Activated naive CD4-positive, alpha-beta T cell treated with anti-CD3 and anti-CD28 coated beads, Interleukin-2, amount 50 U/mL, for 72 hours (primary cell): Measurements from ENCODE around the gene ORC3. TPM values are rescaled to one million over a fixed set of nuclear protein-coding genes. Genes with fewer than 3 reads are reported as not detected.
"Not testable (repeated sequence)": the region's sequence is repeated elsewhere in the genome, so short reads cannot be mapped to it uniquely, and the experiment has no call there.

ENCODE experiments used
- ATAC-seq, 2 donors: fragments of 150-1000 bp; cut with Tn5 transposase; 2 replicates each; pipeline ENCODE4 v1.10.0; 2021; ENCODE audit warnings: mild to moderate bottlenecking in 2 of 2, moderate library complexity in 2 of 2
- DNase-seq, 2 donors: peaks; one replicate each; pipeline ENCODE4 v3.0.0; 2021 to 2022; ENCODE audit warnings: low spot score in 2 of 2
- H3K27ac Mint-ChIP-seq, 2 donors: one replicate each; pipeline ENCODE4 v1.8.0; 2022; ENCODE audit warnings: mild to moderate bottlenecking in 2 of 2, mixed read lengths in 2 of 2
- H3K36me3 Mint-ChIP-seq, 2 donors: one replicate each; pipeline ENCODE4 v1.8.0; 2022; ENCODE audit warnings: mixed read lengths in 2 of 2
- H3K9me3 Mint-ChIP-seq, 2 donors: one replicate each; pipeline ENCODE4 v1.8.0; 2022; ENCODE audit warnings: mixed read lengths in 2 of 2
- total RNA-seq, 2 donors: library from RNA; stranded (reverse); gene quantifications; one replicate each; pipeline ENCODE4 v1.2.3, GENCODE V29; 2022

ORC3 gene
- total RNA-seq, 2 donors from 2014 or later = 41.6 to 42.5 TPM

- Mint-ChIP-seq H3K36me3 (peaks cover 0 to 42% of the 10 kb centered on the region in 2 donors), H3K9me3 (no peaks in the 10 kb centered on the region), H3K27ac (peak overlapping the region in 1 of 2 donors; percentile 9)
- no peak for DNase-seq
- no peak for ATAC-seq
Measured at GRCh38 chr6:87669051-87669450, 79.1 kb downstream of the ORC3 start.

GRCh38 chr6:87670707-87671106 is 80.8 kb downstream of the ORC3 start:
- DNase-seq (no peak), ATAC-seq (peak in 1 of 2 donors; percentile 13)
- peaks cover 0 to 44% of the 10 kb centered on the region in 2 donors for H3K36me3 Mint-ChIP-seq
- peak overlapping the region; percentile 38 to 83 for H3K27ac Mint-ChIP-seq
- H3K9me3 Mint-ChIP-seq = no peaks in the 10 kb centered on the region

DNA sequence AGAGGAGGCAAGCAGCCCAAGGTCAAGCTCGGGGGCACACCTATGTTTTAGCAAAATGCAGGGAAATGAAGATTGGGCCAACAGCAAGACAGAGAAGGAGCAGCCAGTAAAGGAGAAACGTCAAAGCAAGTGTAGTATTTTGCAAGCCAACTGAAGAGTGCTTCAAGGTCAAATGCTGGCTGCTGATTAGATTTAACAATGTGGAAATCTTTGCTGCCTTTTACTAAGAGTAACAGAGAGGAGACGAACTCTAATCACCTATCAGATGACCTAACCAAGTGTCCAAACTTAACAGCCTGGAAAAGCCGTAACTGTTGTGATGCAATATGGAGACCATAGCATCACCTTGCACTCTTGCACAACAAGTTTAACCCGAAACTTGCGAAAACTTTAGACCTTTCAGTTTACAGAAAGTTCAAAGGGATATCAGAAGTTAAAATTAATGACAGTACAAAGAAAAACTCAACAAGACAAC is 81.7 kb downstream of the ORC3 start:
- Mint-ChIP-seq H3K27ac (peak overlapping the region in 1 of 2 donors; percentile 4), H3K36me3 (peaks cover 0 to 47% of the 10 kb centered on the region in 2 donors), H3K9me3 (no peaks in the 10 kb centered on the region)
- ATAC-seq = no peak
- DNase-seq = no peak

DNA sequence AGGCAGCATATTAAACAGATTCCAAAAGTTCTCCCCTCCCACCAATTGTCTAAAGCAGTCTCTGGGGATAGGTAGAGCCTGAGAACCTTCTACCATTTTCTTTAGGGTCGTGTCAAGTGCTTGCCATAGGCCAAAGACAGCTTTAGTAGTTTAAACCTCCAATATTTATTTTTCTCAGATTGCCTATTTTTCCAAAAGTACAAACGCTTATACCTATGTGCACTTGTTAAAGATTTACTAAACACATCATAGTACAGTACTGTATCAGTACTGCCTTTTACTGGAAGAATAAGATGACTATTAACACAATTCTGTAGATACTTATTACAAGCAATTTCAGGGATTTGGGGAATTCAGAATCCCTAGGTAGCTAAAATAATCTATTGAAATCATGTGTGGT is 82.7 kb downstream of the ORC3 start:
- peak overlapping the region in 1 of 2 donors; percentile 26 for H3K27ac Mint-ChIP-seq
- peaks cover under 1 to 42% of the 10 kb centered on the region in 2 donors for H3K36me3 Mint-ChIP-seq
- no peak for DNase-seq
- H3K9me3 Mint-ChIP-seq = no peaks in the 10 kb centered on the region
- no peak for ATAC-seq

GRCh38 chr6:87673237-87673636 is 83.3 kb downstream of the ORC3 start:
- Mint-ChIP-seq H3K27ac (no peak overlapping the region), H3K36me3 (peaks cover 4 to 45% of the 10 kb centered on the region in 2 donors), H3K9me3 (no peaks in the 10 kb centered on the region)
- DNase-seq = no peak
- ATAC-seq = no peak

DNA sequence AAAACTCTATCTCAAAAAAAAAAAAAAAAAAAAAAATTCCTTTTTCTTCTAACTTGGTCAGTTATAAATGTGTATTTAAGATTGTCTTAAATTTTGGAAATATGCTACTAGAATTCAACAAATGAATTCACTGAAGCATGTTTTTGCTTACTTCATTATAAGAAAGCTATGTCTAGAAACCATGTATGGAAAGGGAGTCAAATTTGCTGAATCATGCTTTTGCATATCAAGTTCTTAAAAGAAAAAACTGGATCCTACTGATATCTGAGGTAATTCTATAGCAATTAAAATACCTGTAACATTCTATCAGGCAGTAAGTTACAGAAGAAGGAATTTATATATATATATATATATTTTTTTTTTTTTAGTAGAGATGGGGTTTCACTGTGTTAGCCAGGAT is 84.4 kb downstream of the ORC3 start:
- ATAC-seq (no peak), DNase-seq (no peak)
- peaks cover 4 to 45% of the 10 kb centered on the region in 2 donors for H3K36me3 Mint-ChIP-seq
- no peak overlapping the region for H3K27ac Mint-ChIP-seq
- no peaks in the 10 kb centered on the region for H3K9me3 Mint-ChIP-seq

DNA sequence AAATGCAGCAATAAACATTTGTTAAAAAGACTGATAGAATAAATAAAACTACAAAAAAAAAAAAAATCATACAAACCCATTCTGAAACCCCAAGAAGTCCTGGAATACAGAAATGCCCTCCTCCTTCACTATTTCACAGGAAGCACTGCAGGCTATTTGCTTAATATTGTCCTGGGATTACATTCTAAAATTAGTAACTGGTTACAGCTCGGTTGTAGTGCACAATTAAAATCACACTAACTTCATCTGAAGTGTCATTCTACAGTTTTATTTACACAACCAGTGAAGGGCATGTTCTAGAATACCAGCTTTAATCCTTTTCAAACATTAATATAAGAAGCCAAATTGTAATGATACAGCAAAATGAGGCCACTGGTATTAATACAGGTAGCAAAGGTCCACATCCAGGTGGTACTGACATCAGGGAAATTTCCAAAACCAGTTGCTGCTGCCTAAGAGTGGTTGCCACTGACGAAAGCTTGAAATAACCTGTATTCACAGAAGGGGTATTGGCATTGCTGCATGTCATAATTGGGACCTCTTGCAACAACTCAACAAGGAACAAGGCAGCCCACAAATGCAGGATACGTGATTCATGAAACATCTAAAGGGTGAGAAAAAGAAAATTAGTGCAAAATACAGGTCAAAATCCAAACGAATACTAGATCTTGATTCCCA is 85.2 kb downstream of the ORC3 start:
- no peak overlapping the region for H3K27ac Mint-ChIP-seq
- peaks cover 4 to 44% of the 10 kb centered on the region in 2 donors for H3K36me3 Mint-ChIP-seq
- no peaks in the 10 kb centered on the region for H3K9me3 Mint-ChIP-seq
- ATAC-seq (no peak), DNase-seq (no peak)

- peaks cover 4 to 23% of the 10 kb centered on the region in 2 donors for H3K36me3 Mint-ChIP-seq
- H3K27ac Mint-ChIP-seq = peak overlapping the region in 1 of 2 donors; percentile 44
- no peaks in the 10 kb centered on the region for H3K9me3 Mint-ChIP-seq
- DNase-seq = no peak
- peak; percentile 82 to 90 for ATAC-seq
Measured at GRCh38 chr6:87682310-87682709, 92.4 kb downstream of the ORC3 start.

DNA sequence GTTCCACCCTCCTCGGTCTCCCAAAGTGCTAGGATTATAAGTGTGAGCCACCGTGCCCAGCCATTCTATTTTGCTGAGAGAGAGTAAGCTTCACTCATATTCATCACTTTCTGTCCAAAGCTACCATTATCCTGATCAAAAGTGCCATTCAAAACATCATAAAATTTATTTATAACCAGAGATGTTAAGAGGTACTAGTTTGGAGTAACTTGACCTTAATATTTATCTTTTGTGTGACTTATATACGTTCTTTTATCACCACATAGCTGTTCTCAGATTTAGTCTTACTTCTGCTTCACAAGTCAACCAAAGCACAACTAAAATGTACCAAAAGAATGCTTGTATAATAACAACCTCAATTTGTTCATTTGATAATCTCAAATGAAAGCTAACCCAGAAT is 94.0 kb downstream of the ORC3 start:
- DNase-seq (no peak), ATAC-seq (no peak)
- Mint-ChIP-seq H3K9me3 (no peaks in the 10 kb centered on the region), H3K36me3 (peaks cover 0 to 15% of the 10 kb centered on the region in 2 donors), H3K27ac (no peak overlapping the region)

DNA sequence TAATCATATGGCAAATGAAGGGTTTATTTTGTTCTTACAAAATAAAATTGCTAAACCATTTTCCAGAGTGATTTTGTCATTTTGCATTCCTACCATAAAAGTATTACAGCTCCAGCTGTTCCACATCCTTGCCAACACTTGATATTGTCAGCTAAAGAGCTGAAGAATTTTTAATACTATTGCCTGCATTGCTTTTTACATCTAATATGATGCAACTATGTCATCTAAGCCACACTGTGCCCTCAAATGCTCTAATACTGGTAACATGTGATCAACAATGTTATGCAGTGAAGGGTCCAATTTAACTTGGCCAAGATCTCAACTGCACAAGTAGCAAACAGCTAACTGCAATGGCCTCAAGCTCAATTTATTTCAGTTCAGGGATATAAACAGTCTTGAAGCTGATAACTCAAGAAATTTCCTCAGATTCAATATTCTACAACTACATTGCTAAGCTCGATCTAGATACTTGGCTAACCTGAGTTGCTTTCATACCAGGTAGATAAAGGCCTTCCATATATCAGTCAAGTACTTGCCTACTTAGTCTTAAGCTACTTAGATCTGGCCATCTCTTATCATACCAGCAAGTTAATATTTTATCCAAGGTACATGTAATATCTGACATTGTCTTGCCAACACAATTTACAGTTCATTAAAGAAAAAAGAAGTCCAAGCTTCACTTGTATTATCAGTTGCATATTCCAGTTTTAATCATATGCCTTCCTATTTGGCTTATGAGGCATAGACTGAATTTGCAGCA is 95.1 kb downstream of the ORC3 start:
- Mint-ChIP-seq H3K36me3 (peaks cover 0 to 9% of the 10 kb centered on the region in 2 donors), H3K9me3 (no peaks in the 10 kb centered on the region), H3K27ac (no peak overlapping the region)
- ATAC-seq = no peak
- DNase-seq = no peak

DNA sequence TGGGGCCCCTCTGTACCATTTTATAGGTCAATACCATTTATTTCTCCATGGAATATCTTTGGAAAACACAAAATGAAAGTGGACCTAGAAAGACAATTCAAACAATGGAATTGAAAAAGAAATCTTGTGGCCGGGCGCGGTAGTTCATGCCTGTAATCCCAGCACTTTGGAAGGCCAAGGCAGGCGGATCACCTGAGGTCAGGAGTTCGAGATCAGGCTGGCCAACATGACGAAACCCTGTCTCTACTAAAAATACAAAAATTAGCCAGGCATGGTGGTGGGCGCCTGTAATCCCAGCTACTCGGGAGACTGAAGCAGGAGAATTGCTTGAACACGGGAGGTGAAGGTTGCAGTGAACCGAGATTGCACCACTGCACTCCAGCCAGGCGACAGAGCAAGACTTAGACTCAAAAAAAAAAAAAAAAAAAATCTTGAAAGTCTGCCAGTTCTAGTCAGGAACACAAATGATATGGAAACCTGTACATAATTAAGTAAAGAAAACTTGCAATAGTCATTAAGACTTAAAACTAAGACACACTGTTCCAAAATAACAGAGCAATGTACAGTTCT is 96.8 kb downstream of the ORC3 start:
- H3K27ac Mint-ChIP-seq, H3K9me3 Mint-ChIP-seq, ATAC-seq, DNase-seq, H3K36me3 Mint-ChIP-seq: not testable (repeated sequence)

DNA sequence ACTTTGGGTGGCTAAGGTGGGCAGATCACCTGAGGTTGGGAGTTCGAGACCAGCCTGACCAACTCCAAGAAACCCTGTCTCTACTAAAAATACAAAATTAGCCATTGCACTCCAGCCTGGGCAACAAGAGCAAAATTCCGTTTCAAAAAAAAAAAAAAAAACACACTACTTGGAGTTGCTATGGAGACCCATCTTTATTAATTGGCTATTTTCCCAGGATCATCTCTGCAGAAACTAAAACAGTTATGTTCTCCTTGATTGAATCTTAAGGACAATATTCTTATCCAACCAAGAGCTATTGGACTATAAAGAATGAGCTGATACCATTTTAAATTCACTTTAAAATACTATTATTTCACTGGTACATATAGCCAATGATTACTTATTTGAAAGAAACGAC is 97.4 kb downstream of the ORC3 start:
- ATAC-seq = no peak
- DNase-seq = no peak
- H3K27ac Mint-ChIP-seq = no peak overlapping the region
- H3K36me3 Mint-ChIP-seq = no peaks in the 10 kb centered on the region
- H3K9me3 Mint-ChIP-seq = no peaks in the 10 kb centered on the region

DNA sequence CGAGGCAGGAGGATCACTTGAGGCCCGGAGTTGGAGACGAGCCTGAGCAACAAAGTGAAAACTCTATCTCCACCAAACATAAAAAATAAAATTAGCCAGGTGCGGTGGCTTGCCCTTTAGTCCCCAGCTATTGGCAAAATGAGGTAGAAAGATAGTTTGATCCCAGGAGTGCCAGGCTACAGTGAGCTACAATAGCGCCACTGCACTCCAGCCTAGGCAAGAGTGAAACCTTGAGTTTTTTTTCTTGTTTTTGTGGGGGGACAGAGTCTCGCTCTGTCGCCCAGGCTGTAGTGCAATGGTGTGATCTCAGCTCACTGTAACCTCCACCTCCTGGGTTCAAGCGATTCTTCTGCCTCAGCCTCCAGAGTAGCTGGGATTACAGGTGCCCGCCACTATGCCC is 98.0 kb downstream of the ORC3 start:
- H3K9me3 Mint-ChIP-seq, H3K27ac Mint-ChIP-seq, DNase-seq, H3K36me3 Mint-ChIP-seq, ATAC-seq: not testable (repeated sequence)

DNA sequence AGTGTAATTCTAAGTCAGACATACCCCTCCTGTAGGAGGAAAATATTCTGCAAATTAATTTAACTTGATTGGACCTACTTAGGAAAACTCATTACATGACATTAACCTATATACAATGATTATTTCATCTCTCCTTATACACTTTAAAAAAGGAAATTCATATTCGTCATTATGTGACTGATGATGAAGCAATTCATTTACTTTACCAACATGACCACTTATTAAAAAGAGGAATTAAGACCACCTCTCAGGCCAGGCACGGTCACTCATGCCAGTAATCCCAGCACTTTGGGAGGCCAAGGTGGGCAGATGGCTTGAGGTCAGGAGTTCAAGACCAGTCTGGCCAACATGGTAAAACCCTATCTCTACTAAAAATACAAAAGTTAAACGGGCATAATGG is 100.5 kb downstream of the ORC3 start:
- no peaks in the 10 kb centered on the region for H3K9me3 Mint-ChIP-seq
- H3K27ac Mint-ChIP-seq = peak overlapping the region in 1 of 2 donors; percentile 44
- no peak for DNase-seq
- ATAC-seq = no peak
- H3K36me3 Mint-ChIP-seq = no peaks in the 10 kb centered on the region

DNA sequence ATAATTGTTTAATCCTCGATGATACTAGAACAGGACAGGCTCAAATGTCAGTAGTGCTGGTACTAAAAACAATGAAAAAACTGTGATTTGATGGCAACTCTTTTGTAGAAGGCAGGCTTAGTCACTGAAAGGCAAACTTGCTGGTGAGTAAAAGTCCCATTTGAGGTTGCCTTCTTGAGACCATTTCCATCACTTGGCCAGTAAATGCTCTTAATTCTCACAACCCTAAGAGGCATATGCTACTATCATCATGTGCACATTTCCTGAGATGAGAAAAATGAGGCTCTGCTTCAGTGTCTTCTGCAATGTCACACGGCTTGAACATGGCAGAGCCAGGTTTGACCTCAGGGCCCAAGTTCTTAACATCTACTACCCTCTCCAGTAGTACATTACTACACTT is 102.2 kb downstream of the ORC3 start:
- DNase-seq (no peak), ATAC-seq (peak; percentile 35 to 49)
- Mint-ChIP-seq H3K27ac (no peak overlapping the region), H3K36me3 (peaks cover 0 to 1% of the 10 kb centered on the region in 2 donors), H3K9me3 (no peaks in the 10 kb centered on the region)

- ATAC-seq = not testable (repeated sequence)
- peaks cover 11 to 38% of the 10 kb centered on the region in 2 donors for H3K36me3 Mint-ChIP-seq
Measured at GRCh38 chr6:87696817-87697216, 106.9 kb downstream of the ORC3 start.

More at GRCh38 chr6:87696817-87697216, 106.9 kb downstream of the ORC3 start:
- H3K9me3 Mint-ChIP-seq, H3K27ac Mint-ChIP-seq, DNase-seq: not testable (repeated sequence)
